ENCODE results near the gene TPO. TPM values are rescaled to one million over a fixed set of nuclear protein-coding genes. Genes with fewer than 3 reads are reported as not detected.

Gene TPO
- total RNA-seq, 1 donor from 2014 or later, result not detected

DNA sequence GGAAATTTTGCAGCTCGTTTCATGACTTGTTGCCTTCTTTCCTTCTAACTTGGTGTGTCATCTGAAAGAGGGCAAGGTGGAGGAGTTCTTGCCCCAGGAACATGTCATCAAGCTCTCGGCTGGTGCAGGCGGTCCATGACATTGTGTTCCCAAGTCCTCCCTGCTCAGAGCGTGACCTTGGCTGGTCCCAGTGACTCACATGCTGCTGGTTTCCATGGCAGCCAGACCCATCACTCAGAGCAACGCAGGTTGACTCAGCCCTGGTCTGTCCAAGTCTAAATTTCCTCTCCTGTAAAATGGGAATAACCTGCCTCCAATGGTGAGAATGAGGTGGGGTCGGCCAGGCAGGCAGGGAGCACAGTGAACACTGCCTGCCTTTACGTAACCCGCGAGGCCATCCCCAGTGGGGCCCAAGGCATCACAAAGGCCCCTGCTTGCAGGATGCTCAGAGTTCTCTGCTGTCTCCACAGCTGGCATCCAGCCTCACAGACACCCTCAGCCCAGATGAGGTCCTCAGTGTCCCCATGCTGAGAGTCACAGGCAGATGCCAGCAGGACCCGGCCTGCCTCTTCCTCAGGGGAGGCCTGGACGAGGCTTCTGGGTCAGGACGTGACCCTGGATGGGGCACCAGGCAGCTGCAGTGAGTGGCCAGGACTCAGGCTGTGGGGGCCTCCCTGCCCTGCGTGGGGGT is 143.7 kb downstream of the TPO start:
- no peaks in the 10 kb centered on the region for H3K9me3 Mint-ChIP-seq
- intact Hi-C loops (cut with micrococcal nuclease), result no loop called here

GRCh38 chr2:1557467-1557820 is 144.2 kb downstream of the TPO start:
- ChIA-PET POLR2A (no interaction called here), CTCF (no interaction called here)
- no peaks in the 10 kb centered on the region for H3K9me3 Mint-ChIP-seq
- ATAC-seq (ENCODE audit: low read depth) (no peak), DNase-seq (no peak)
- no peak overlapping the region for H3K4me3 Mint-ChIP-seq
- H3K27ac Mint-ChIP-seq, result no peak overlapping the region
- no peaks in the 10 kb centered on the region for H3K36me3 Mint-ChIP-seq (ENCODE audit: low read depth)
- no peak for TF ChIP-seq CTCF (IDR thresholded peaks at IDR 0.05)
- H3K4me1 Mint-ChIP-seq, result no peaks in the 10 kb centered on the region
- H3K27me3 Mint-ChIP-seq, result no peaks in the 10 kb centered on the region
- intact Hi-C loops (cut with micrococcal nuclease), result no loop called here

More for the DNA sequence above, 143.7 kb downstream of the TPO start:
- H3K27me3 Mint-ChIP-seq, result no peaks in the 10 kb centered on the region
- H3K36me3 Mint-ChIP-seq (ENCODE audit: low read depth), result no peaks in the 10 kb centered on the region
- POLR2A ChIA-PET, result no interaction called here
- CTCF ChIA-PET, result no interaction called here
- DNase-seq (no peak), ATAC-seq (ENCODE audit: low read depth) (no peak)
- H3K4me1 Mint-ChIP-seq, result no peaks in the 10 kb centered on the region
- no peak for TF ChIP-seq CTCF (IDR thresholded peaks at IDR 0.05)
- H3K4me3 Mint-ChIP-seq, result no peak overlapping the region
- H3K27ac Mint-ChIP-seq, result no peak overlapping the region

- Mint-ChIP-seq H3K27ac (no peak overlapping the region), H3K4me1 (peaks cover 11% of the 10 kb centered on the region), H3K4me3 (no peak overlapping the region), H3K9me3 (no peaks in the 10 kb centered on the region), H3K27me3 (no peaks in the 10 kb centered on the region), H3K36me3 (ENCODE audit: low read depth) (no peaks in the 10 kb centered on the region)
- no peak for TF ChIP-seq CTCF (IDR thresholded peaks at IDR 0.05)
- no peak for DNase-seq
- no peak for ATAC-seq (ENCODE audit: low read depth)
- intact Hi-C loops (cut with micrococcal nuclease), result no loop called here
- CTCF ChIA-PET, result interaction anchor here (0.9 kb wide), 1 partner anchor 9 kb away, joined by 4 read pairs; no protein-coding TSS in a partner anchor
- POLR2A ChIA-PET, result no interaction called here
These were observed 146.4 kb downstream of the TPO start for GRCh38 chr2:1559589-1560175.

- ChIA-PET CTCF (interaction anchor here (2.4 kb wide), 1 partner anchor 10 kb away, joined by 8 read pairs; no protein-coding TSS in a partner anchor), POLR2A (no interaction called here)
- no peak overlapping the region for H3K4me3 Mint-ChIP-seq
- no peaks in the 10 kb centered on the region for H3K36me3 Mint-ChIP-seq (ENCODE audit: low read depth)
- H3K27ac Mint-ChIP-seq, result no peak overlapping the region
- no peaks in the 10 kb centered on the region for H3K9me3 Mint-ChIP-seq
- H3K27me3 Mint-ChIP-seq, result no peaks in the 10 kb centered on the region
- H3K4me1 Mint-ChIP-seq, result peaks cover 11% of the 10 kb centered on the region
- intact Hi-C loops (cut with micrococcal nuclease), result no loop called here
- no peak for ATAC-seq (ENCODE audit: low read depth)
- DNase-seq, result no peak
- TF ChIP-seq CTCF (IDR thresholded peaks at IDR 0.05), result no peak
These were observed 148.0 kb downstream of the TPO start for GRCh38 chr2:1561259-1561658.

- Mint-ChIP-seq H3K27ac (no peak overlapping the region), H3K27me3 (no peaks in the 10 kb centered on the region), H3K36me3 (ENCODE audit: low read depth) (no peaks in the 10 kb centered on the region), H3K4me3 (no peak overlapping the region), H3K9me3 (no peaks in the 10 kb centered on the region), H3K4me1 (peaks cover 11% of the 10 kb centered on the region)
- POLR2A ChIA-PET, result no interaction called here
- TF ChIP-seq CTCF (IDR thresholded peaks at IDR 0.05), result no peak
- CTCF ChIA-PET, result interaction anchor here (2.4 kb wide), 1 partner anchor 11 kb away, joined by 8 read pairs; no protein-coding TSS in a partner anchor
- intact Hi-C loops (cut with micrococcal nuclease), result no loop called here
- no peak for ATAC-seq (ENCODE audit: low read depth)
- no peak for DNase-seq
These were observed 148.7 kb downstream of the TPO start for GRCh38 chr2:1561811-1562421.

Data from activated B cell treated with CpG ODN at 0.5 μM for 24 hours (primary cell).